Astrocyte of the hippocampus (primary cell): Measurements from ENCODE around the gene LRRC36.

Source experiments
- DNase-seq: peaks from one replicate; pipeline ENCODE4 v3.0.0; 2011; ENCODE audit warnings: low read depth, low spot score

The LRRC36 gene

DNA sequence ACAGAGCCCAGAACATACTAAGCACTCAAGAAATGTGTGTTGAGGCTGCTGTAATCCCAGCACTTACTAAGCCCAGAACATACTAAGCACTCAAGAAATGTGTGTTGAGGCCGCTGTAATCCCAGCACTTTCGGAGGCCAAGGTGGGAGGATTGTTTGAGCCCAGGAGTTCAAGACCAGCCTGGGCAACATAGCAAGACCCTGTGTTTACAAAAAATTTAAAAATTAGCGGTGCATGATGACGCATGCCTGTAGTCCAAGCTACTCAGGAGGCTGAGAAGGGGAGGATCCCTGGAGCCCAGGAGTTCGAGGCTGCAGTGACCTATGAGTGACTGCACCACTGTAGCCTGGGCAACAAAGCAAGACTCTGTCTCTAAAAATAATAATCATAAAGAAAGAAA lies 96.4 kb downstream of the LRRC36 start:
- DNase-seq = no peak

DNA sequence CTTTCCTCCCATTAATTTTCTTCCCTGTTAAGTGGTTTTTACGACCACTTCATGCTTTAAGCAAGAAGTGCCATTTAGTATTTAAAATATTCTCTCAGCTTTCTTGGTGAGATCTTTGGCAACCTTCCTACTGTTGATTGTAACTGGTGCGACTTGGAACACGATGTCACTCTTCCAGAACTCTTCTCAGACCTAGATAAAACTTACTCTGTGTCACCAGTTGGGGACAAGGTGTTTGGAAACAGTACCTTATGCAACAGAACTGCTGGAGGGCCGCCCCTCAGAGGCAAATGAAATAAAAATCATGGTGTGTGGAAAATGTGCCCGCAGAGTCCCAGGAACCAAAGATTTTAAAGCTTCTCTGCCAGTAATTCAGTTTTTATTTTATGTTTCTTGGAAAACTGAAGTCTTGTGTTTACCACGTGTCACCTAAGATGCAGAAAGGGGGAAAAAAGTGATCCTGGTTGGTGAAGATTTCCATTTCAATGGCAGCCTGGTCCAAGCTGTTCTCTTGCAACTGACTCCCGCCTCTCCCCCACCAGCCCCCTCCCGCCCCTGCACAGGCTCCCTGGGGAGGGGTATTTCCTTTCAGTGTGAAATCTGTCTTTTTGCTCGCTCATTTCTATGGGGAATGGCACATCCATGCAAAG lies 97.1 kb downstream of the LRRC36 start:
- no peak for DNase-seq

DNA sequence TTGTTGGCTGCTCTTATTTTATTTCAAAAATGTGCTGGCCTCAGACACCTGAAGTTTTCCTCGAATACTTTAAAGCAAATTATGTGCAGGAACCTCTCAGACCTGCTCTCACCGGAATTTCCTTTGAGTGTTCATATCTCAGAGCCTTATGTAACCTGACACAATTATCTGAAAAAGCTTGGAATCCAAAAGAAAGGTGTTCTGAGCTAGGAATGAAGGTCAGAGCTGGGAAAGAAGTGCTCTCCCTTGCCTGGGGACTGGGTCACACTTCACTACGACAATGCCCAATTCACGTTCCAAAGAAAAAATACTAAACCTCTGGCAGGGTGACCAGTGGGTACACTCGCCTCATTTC lies 97.6 kb downstream of the LRRC36 start:
- no peak for DNase-seq

DNA sequence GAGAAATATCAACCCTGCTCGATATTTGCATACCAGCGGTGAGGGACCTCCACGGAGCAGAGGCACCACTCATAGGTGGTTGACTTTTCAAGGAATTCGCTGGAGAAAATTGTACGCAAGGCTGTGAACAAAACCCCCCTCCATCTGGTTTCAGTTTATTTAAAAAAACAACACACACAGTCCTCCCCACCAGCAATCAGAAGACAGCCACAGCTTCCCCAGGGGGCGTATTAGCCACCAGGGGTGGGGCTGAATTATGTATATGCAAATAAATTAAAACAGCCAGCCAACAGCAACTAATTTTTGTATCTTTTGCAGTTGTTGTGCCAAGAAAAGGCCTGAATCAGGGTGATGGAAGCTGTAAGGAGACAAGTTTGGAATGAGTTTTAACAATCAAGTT lies 98.4 kb downstream of the LRRC36 start:
- no peak for DNase-seq

DNA sequence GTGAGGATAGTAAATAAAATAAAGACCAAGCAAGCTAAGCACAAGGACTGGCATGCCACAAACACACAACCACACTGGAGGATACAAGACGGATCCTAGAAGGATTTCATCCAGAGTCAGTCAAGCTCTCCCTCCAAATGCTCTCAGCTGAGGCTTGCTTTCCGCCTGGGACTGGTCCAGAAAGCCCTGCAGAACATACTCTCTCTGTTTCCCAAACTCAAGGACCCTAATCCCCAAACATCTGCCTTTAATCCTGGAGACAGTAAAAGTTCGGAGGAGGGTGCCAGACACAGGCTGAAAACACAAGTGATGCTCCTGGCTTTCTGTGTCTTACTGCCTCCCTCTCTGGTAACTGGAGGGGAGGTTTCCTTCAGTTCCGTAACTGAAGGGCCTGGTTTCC lies 99.0 kb downstream of the LRRC36 start:
- no peak for DNase-seq

DNA sequence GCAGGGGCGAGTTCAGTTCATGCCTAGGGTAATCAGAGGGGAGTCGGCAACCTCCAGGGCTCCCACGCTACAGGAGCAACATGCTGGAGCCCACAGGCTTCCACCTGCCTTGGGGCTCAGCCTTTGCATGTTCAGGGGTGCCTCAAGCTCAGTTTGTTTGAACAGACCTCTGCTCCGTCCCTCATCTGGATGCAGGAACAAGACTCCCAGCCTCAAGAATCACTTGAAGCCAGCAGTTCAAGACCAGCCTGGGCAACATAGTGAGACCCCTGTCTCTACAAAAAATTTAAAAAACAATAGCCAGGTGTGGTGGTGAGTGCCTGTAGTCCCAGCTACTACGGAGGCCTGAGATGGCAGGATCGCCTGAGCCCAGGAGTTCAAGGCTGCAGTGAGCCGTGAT lies 99.4 kb downstream of the LRRC36 start:
- DNase-seq = no peak

DNA sequence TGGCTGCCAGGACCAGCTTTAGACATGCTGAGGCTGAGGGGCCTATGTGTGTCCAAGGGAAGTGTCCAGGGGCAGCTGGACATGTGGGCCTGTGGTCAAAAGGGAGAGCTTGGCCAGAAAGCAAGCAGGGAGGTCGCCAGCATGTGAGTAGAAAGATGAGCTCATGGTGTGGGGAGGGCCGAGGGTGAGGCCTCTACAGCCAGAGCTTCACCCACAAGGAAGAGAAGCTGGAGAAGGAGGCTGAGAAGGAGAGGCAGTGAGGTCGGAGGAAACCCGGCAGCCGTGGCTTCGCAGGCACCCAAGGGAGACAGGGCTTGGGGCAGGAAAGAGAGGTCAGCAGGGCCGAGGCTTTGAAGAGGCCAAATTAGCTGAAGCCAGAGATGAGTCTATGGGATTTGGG lies 100.3 kb downstream of the LRRC36 start:
- DNase-seq = no peak

DNA sequence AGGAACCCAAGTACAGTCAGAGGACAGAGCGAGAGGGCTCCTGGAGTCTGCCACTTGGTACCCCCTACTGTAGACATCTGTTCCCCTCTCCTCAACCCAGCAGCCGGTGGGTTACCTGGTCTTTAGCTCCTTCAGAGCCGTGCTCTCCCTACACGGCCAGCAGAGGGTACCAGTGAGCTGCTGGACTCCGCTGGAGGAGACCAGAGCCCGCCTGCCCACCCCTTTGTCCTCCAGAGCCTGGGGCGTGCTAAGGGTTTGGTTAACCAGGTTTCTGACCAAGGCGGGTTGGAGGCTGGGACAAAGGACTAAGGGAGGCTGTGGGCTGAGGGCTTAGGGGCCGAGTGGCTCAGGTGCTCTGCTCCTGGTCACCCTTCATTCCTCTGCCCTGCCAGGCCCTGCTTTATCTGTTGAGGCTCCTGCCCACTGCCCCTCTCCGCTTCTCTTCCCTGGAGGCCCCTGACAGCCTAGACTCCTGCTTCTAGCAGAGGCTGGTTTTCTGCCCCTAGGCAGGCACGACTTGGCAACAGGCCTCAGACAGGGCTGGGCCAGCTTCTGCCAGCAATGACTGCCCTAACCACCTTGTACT lies 101.6 kb downstream of the LRRC36 start:
- DNase-seq = peak; percentile 84

DNA sequence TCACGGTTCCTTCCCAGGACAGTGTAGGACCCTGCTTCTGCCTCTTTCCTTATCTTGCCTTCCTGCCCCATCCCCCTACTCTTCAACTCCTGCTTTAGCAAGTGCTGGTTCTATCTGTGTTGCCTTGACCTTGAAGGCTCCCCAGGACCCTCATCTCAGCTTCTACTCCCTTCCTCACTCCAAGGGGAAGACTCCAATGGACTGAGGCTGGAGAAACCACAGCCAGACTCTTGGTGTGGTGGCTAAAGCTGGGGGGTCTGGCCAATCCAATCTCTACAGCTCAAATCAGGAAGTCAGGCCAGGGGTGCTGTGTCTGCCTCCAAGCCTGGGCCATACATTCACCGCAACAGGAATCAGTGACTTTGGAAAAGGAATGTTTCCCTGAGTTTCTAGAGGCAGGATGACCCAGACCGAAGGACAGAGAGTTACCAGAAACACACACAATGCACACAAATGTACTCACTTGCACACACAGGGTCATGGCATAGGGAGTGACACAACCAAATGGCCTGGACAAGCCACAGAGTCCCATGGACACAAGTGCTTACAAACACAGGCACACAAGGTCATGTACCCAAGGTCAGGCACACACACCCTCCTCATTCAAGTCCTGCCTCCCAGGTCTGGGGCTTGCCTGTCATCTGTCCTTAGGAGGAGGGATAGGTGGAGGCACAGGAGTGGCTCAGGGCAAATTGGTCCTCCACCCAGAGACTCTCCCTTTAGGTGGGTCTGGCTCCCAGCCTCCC lies 102.6 kb downstream of the LRRC36 start:
- no peak for DNase-seq

DNA sequence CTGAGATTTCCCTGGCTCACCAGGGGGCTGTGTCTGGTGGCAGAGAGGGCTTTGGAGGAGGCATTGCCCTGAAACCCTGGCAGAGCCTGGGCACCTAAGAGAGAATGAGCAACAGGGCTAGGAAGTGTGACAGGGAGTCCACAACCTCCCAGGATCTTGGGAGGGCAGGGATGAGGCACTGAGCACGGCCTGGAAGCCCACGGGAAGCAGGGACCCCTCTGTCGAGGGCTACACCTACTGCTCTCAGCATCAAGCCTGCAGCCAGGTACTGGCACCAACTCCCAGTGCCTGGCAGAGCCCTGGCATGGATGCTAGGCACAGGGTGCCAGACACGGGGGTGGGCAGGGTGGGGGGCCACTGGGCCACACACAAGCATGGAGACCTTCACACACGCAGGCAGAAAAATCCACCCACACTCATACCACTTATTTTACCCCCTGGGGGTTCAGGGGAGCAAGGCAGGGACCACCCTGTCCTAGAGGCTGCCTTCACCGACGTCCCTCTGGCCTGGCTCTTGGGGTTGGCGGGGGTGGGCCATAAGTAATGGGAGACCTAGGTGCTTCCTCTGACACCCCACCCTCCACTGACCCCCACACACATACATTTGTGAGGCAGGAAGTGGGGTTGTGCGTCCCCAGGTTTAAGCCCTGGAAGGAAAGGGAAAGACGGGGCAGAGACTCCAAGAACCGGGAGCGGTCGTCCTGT lies 103.3 kb downstream of the LRRC36 start:
- no peak for DNase-seq

DNA sequence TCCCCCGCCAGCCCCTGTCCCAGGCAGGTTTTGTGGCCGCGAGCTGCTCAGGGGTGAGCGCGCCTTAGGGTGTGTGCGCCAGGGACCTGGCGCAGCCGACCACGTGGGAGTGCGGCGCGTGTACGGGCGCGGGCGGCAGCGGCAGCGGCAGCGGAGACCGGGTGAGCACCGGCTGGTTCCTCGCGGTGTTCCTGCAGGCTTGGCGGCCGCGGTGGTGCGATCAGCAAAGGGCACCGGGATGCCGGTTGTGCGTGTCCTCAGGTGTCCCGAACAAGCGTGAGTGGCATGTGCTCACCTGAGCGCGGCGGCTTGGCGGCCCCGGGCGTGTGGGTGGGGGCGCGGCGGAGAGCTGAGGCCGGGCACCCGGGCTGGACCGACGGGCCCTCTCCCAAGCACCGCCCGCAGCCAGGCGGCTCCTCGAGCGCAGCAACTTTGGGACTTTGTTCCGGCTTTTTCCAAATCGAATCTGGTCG lies 103.9 kb downstream of the LRRC36 start:
- DNase-seq = peak; percentile 37

DNA sequence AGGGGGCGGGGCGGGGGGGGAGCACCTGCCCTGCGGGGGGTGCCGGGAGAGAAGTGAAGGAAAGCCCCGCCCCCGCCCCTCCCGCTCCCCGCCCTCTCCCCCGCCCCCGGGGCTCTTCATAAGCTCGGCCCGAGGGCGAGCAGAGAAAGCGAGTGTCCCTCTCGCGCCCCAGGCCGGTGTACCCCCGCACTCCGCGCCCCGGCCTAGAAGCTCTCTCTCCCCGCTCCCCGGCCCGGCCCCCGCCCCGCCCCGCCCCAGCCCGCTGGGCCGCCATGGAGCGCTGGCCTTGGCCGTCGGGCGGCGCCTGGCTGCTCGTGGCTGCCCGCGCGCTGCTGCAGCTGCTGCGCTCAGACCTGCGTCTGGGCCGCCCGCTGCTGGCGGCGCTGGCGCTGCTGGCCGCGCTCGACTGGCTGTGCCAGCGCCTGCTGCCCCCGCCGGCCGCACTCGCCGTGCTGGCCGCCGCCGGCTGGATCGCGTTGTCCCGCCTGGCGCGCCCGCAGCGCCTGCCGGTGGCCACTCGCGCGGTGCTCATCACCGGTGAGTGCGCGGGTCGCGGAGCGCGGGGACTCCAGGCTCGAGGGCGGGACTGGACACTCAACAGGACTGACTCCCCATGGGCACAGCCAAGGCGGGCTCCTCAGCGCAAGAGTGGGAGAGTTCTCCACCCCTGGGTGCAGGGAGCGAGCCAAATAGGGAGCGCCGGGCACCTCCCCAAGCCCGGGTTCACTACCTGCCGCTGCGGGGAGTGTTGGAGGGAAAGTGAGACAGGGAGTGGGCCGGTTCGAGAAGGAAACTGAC lies 104.6 kb downstream of the LRRC36 start, which contains the start of gene HSD11B2:
Gene HSD11B2 (plus strand): TSS at position 145 of the 798 bp plus-strand sequence. CDS start 128 bp downstream, at position 273.
- DNase-seq = peak; percentile 82

DNA sequence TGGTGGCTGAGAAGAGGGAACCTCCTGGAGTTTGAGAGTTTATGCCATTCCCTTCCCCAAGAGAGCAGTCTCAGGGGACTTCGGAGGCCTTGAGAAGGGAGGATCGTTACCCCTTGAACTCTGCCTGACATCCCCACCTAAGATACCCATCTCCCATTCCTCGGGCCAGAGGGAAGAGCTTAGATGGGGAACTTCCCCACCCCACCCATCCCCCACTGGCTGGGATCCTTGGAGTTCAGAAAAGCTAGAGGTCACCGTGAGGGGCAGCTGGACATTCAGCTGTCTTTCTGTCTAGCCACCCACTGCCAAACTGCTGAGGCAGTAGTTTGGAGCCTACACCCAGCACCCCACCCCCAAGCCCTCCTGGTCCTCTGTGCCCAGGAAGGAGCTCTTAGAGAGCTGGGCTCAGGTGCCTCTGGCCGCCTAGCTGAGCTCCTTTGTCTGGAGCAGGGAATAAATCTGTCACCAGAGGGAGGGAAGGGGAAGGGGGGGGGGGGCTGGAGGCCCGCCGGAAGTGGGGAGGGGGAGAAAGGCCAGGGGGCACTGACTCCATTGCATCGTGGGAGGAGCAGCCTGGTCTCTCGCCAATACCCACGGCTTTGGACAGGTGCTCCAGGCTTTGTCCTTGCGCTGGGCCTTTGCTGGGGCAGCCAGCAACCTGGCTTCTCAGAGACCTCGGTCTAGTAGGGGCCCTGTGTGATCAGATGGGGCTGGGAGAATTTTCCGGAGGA lies 105.3 kb downstream of the LRRC36 start:
- DNase-seq = no peak

DNA sequence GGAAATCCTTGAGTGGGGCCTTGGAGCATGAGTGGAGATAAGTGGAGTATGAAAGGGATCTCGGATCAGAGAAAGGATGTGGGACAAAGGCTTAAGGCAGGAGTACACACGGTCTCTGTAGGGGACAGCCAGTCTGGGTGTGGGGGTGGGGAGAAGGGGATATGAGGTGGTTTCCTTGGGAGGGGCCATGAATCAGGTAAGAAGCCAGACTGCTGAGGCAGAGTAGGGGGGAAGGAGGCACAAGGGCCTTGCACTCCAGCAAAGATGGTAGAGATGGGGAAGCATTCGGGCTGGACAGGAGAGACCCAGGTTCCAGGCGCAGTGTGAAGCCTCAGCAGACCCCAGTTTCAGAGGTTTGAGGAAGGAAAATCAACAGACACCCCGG lies 105.9 kb downstream of the LRRC36 start:
- no peak for DNase-seq

DNA sequence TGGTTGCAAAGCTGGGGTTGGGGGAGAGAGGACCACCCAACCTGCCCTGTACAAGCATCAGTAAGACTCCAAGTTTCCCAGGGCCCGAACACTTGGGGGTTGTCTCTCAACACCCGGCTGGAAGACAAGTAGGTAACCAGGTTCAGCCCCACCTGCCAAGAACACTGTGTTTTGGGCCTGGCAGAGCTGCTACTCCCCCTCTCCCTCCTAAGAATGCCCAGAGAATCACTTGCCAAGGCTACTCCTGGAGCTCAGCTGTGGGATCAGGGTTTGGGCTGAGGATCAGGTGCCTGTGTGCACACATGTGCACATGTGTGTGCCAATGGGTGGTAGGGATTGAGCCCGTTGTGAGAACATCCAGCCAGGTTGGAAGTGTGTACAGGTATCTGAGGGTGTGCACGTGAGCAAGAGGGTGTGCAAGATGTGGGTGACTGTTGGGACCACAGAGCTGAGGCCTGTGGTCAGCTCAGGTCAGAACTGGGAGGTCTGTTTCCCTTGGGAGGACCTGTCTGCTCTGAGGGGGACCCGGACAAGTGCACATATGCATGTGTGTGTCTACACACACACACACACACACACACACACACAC lies 106.6 kb downstream of the LRRC36 start:
- DNase-seq = no peak
